Upper lobe of left lung (tissue), 4 donors: ENCODE data around the gene COPZ1.

Experiments used
- CTCF ChIP-seq, 6 experiments: fragments of 450-650 bp in 4 of 6; fragments of 200-600 bp in 2 of 6; sonication (generic) in 2 of 6; IDR thresholded peaks; one replicate each; pipeline ENCODE4 v1.5.1; 2016 to 2019; ENCODE audit warnings: antibody characterized with exemption in 6 of 6
- EP300 ChIP-seq, 4 donors: sonication (generic); formaldehyde crosslinking; IDR thresholded peaks; one replicate each; pipeline ENCODE4 v1.5.1; 2017; ENCODE audit warnings: antibody characterized with exemption in 4 of 4, control low read depth in 2 of 4
- POLR2A ChIP-seq, 4 donors: fragments of 450-650 bp; IDR thresholded peaks; one replicate each; pipeline ENCODE4 v1.5.1; 2016 to 2017; ENCODE audit warnings: antibody characterized with exemption in 4 of 4, mild to moderate bottlenecking in 2 of 4
- POLR2AphosphoS5 ChIP-seq, 2 donors: sonication (generic); formaldehyde crosslinking; IDR thresholded peaks; one replicate each; pipeline ENCODE4 v1.5.1; 2017; ENCODE audit warnings: antibody characterized with exemption in 2 of 2

DNA sequence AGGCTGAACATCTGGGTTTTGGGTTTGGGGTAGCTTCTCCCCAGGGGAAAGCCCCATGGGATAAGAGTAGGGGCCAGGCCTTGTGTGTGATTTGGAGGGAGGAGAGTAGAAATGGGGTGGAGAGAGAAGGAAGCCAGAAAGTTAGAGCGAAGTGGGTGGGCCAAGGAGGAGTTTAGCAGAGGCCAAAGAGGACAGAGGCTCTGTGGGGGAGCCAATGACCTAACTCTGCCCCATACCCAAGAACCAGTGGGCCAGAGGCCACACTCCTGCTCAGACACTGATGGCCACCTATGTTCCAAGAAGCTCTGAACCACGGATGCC lies 50.3 kb downstream of the COPZ1 start:
- TF ChIP-seq POLR2AphosphoS5 (IDR thresholded peaks at IDR 0.05): no peak
- no peak for TF ChIP-seq CTCF (IDR thresholded peaks at IDR 0.05)
- no peak for TF ChIP-seq POLR2A (IDR thresholded peaks at IDR 0.05)
- no peak for TF ChIP-seq EP300 (IDR thresholded peaks at IDR 0.05)
